K562 treated with DMSO at 1 percent for 48 hours (cell line): ENCODE data around the gene POTEM. TPM values are rescaled to one million over a fixed set of nuclear protein-coding genes. Genes with fewer than 3 reads are reported as not detected.

Experiments used
- total RNA-seq: library from RNA; unstranded; fragments of 300-600 nt; gene quantifications from 2 replicates; pipeline ENCODE4 v1.2.3, GENCODE V29; 2022; ENCODE audit warnings: low replicate concordance; ENCODE audit errors: extremely low read depth

POTEM gene
- not detected in 2 replicates for total RNA-seq

GRCh38 chr14:18967134-18967533 is at the start of gene POTEM:
POTEM (plus strand) TSS chr14:18967434; CDS start chr14:18967486, 52 bp downstream.

